BE2C (cell line): ENCODE results near the gene KIAA1217.

Experiments used
- DNase-seq: peaks from one replicate; pipeline ENCODE4 v3.0.0-alpha.2; 2020
- H3K27me3 ChIP-seq: fragments of 250-450 bp; sonication (Bioruptor Pico); 2 replicates; pipeline ENCODE4 v1.5.1; 2020; ENCODE audit warnings: mild to moderate bottlenecking
- H3K36me3 ChIP-seq: fragments of 250-450 bp; sonication (Bioruptor Pico); 2 replicates; pipeline ENCODE4 v1.5.1; 2020; ENCODE audit warnings: mild to moderate bottlenecking
- H3K4me1 ChIP-seq: fragments of 250-450 bp; sonication (Bioruptor Pico); 2 replicates; pipeline ENCODE4 v1.5.1; 2020
- H3K4me3 ChIP-seq: 2 replicates; pipeline ENCODE4 v1.5.1; 2011; ENCODE audit warnings: low read depth, low read length
- H3K9me3 ChIP-seq: fragments of 250-450 bp; sonication (Bioruptor Pico); 2 replicates; pipeline ENCODE4 v1.5.1; 2020
- CTCF ChIP-seq: IDR thresholded peaks from 2 replicates; pipeline ENCODE4 v1.5.1; 2012; ENCODE audit warnings: mild to moderate bottlenecking, low read depth, low read length

KIAA1217 gene

GRCh38 chr10:24425151-24425550, 216.2 kb downstream of the KIAA1217 start:
- Histone ChIP-seq H3K27me3 (no peaks in the 10 kb centered on the region), H3K4me1 (no peaks in the 10 kb centered on the region), H3K4me3 (no peak overlapping the region), H3K36me3 (no peaks in the 10 kb centered on the region), H3K9me3 (no peaks in the 10 kb centered on the region)
- no peak for DNase-seq
- no peak for TF ChIP-seq CTCF

DNA sequence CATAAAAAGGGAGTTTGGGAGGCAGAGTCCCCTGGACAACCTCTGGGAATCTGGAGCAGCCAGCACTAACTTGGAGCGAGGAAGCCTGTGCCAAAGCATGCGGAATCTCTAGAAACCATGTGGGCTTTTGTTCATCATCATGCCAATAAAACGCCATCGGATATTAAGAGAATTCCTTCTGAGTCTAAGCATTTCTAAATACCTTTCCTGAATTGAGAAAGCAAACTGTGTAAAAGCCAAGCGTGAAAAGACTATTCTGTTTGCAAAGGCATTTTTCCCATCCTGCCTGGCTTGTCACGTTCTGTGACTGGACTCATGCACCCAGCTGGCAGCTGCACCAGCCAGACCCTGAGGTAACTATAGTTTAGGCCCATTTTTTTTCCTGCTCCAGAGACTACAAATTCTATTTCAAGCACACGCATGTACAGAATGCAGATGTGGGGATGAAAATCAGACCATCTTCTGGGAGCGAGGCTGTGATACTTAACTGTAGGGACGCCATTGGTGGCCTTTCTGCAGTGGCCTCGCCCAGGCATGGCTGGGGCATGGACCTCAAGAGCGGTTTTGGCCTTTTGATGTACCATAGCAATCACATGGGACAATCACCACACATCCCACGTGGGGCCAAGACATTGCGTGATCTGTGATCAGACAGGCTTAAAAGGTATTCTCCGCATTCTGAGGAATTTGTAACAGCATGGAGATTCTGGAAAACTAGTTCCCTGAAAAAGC, 218.9 kb downstream of the KIAA1217 start:
- H3K9me3 ChIP-seq, result no peaks in the 10 kb centered on the region
- no peak for TF ChIP-seq CTCF
- no peak for DNase-seq
- no peaks in the 10 kb centered on the region for H3K27me3 ChIP-seq
- H3K36me3 ChIP-seq, result no peaks in the 10 kb centered on the region
- H3K4me3 ChIP-seq, result no peak overlapping the region
- H3K4me1 ChIP-seq, result no peaks in the 10 kb centered on the region

DNA sequence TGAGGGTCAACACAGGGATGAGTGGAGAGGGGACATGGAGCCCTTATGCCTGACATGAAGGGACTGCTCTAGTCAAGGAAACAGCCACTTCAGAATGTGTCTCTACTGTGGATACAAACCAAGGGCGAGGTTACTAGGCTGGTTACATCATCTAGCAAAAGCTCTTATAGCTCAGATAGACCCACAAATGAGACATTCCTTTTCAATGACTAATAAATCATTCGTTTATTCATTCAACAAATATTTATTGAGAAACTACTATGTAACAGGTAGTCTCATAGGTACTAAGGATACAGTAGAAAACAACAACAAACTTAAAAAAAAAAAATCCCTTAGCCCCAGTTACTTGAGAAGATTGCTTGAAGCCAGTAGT, 219.5 kb downstream of the KIAA1217 start:
- no peaks in the 10 kb centered on the region for H3K36me3 ChIP-seq
- no peak for DNase-seq

DNA sequence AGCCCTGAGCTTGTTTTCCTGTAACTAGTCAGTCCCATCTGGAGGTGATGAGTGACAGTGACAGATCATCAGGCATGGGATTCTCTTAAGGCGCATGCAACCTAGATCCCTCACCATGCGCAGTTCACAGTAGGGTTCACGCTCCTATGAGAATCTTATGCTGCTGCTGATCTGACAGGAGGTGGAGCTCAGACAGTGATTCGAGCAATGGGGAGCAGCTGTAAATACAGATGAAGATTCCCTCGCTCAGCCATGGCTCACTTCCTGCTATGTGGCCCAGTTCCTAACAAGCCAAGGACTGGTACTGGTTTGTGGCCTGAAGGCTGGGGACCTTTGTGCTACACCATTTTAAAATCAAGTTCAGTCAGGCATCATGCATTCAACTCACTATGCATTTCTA, 221.7 kb downstream of the KIAA1217 start:
- no peaks in the 10 kb centered on the region for H3K9me3 ChIP-seq
- no peaks in the 10 kb centered on the region for H3K4me1 ChIP-seq

More for the DNA sequence above, 219.5 kb downstream of the KIAA1217 start:
- no peak overlapping the region for H3K4me3 ChIP-seq
- no peaks in the 10 kb centered on the region for H3K27me3 ChIP-seq
- TF ChIP-seq CTCF, result no peak
- no peaks in the 10 kb centered on the region for H3K9me3 ChIP-seq
- H3K4me1 ChIP-seq, result no peaks in the 10 kb centered on the region

GRCh38 chr10:24432478-24433416, 223.8 kb downstream of the KIAA1217 start:
- Histone ChIP-seq H3K4me1 (no peaks in the 10 kb centered on the region), H3K27me3 (no peaks in the 10 kb centered on the region), H3K9me3 (no peaks in the 10 kb centered on the region), H3K4me3 (no peak overlapping the region), H3K36me3 (no peaks in the 10 kb centered on the region)
- DNase-seq, result no peak
- TF ChIP-seq CTCF, result no peak

More for the DNA sequence above, 221.7 kb downstream of the KIAA1217 start:
- Histone ChIP-seq H3K27me3 (no peaks in the 10 kb centered on the region), H3K4me3 (no peak overlapping the region), H3K36me3 (no peaks in the 10 kb centered on the region)
- DNase-seq, result no peak
- no peak for TF ChIP-seq CTCF

DNA sequence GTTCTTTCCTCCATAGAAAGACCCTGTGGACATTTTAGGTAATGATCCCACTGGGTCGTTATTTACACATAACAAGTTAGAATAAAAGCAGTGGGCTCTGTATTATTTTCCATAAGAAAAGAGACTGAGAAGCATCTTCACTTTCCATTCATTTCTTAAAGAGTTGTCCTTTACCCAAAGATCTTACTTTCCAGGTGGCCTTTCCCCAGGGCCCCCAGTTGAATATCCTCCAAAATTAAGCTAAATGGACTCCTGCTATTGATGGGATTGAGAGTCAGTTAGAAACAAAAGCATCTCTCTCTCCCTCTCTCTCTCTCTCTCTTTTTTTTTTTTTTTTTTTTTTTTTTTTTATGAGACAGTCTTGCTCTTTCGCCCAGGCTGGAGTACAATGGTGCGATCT, 224.8 kb downstream of the KIAA1217 start:
- Histone ChIP-seq H3K27me3 (no peaks in the 10 kb centered on the region), H3K4me1 (no peaks in the 10 kb centered on the region)
- no peak for TF ChIP-seq CTCF

More for the DNA sequence above, 224.8 kb downstream of the KIAA1217 start:
- Histone ChIP-seq H3K9me3 (no peaks in the 10 kb centered on the region), H3K4me3 (no peak overlapping the region), H3K36me3 (no peaks in the 10 kb centered on the region)
- DNase-seq, result no peak
